ENCODE results near the gene CST6.
"Not testable (repeated sequence)": the region's sequence is repeated elsewhere in the genome, so short reads cannot be mapped to it uniquely, and the experiment has no call there.

Gene CST6

DNA sequence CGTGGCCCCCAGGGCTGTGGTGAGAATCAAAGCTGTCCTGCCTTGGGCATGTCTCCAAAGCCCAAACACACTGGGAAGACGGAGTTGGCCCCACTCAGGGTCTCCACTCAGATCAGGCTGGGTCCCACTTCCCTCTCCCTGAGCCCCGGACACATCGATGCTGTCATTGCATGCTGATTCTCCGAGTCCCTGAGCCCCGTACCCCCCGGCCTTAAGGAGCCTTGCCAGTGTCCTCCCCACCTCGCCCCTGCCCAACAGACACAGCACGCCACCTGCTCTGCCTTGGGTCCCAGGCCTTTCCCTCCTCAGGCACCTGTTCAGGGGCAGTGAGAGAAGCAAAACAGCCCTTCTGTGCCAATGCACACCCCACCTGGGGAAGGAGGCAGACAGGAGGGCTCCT, 24.5 kb upstream of the CST6 start:
- no peak for DNase-seq

DNA sequence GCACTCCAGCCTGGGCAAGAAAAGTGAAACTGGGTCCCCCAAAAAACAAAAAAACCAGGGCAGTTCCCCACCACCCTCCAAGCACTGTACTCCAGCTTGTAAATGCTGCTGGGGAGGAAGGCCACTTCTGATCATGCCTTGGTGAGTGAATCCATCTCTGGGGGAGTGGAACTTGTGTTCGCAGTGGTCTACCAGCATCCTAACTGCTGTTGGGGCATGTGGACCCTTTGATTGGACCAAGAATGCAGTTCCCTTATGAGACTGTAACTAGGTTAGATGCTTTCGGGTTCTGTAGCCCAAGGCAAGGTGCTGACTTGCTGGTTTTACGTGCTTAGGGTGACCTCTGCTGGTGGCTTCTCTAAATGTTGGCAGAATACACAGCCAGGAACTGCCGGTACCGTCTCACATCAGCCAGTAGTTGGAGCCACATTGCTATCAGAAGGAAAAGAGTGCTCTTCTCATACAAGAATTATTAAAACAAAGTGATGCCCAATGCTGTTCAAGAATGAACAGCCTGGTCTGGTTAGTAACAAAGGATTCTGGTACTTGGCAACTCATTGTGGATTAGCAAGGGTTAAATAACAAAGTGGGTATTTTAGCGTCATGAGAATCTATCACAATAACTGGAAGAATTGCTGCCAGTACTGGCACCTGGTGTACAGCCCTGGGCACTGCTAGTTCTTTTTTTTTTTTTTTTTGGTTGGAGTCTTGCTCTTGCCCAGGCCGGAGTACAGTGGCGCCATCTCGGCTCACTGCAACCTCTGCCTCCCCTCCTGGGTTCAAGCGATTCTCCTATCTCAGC, 22.8 kb upstream of the CST6 start:
- peak; percentile 92 for DNase-seq

DNA sequence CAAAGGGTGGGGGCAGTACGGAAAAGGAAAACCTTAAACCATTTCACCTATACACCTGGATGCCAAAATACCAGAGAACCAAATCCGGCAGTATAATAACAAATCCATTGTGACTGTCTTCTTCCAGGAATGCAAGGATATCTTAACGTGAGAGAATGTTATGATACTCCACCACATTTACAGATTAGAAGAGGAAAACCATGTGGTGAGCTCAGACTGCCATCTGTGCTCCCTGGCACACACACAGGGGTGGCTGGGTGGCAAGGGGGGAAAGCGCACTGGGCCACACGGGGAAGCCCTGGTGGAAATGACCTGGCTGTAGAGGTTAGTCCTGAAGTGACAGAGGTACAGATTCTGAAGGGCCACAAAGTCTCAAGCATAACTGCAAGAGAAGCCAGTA, 19.8 kb upstream of the CST6 start:
- DNase-seq, result no peak

DNA sequence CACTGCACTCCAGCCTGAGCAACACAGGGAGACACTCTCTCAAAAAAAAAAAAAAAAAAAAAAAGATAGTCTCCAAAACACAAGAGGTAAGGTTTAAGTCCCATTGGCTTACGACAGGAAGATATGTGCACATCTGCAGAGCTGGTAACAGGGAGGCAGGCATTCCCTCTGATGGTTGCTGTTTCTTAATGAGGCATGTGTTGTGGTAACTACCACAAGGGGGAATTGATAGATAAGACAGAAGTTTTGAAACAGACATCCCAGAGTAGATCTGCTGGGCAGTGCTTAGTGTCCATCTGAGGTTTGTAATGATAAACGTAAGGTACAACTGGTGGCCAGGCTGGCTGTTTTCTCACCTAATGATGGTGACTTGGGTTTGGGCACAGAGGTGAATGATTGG, 14.5 kb upstream of the CST6 start:
- DNase-seq, result no peak

DNA sequence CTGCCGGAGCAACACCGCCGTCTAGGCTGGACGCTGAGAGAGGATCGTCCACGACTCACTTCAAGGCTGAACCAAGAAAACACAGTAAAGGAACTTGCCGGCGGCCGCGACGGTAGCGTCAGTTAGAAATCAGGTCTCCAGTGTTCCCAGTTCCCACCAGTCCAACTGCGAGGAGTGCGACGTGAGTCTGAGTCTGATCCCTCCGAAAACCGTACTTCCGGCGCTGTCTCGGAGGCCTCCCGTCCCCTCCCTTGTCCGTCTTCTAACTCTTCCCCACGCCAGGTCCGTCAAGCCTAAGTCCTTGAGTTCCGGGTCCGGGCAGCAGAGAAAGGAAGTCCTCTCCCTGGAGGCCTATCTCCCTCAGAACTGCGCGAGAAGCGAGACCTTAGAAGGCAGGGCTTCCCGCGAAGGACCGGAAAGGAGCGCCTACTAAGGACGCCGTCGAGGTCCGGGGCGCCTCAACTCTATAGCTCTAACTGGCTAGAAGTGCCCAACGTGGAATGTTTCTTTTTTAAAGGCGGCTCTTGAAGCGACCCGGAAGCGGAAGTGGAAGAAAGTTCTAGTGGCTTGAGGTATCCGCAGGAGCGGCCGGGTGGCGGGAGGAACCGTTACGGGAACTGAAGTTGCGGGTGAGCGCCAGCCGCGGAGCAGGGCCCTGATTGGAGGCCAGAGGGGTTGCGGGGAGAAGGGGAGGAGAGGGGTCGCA, 9.7 kb upstream of the CST6 start, which contains the start of the genes BANF1 and EIF1AD:
BANF1 (plus strand) TSS at position 562 of the 706 bp plus-strand sequence. CDS start 748 bp downstream, outside the sequence.
EIF1AD (minus strand) TSS at position 216 of the 706 bp plus-strand sequence. CDS start 1,768 bp downstream, outside the sequence.
- peak; percentile 98 for DNase-seq

DNA sequence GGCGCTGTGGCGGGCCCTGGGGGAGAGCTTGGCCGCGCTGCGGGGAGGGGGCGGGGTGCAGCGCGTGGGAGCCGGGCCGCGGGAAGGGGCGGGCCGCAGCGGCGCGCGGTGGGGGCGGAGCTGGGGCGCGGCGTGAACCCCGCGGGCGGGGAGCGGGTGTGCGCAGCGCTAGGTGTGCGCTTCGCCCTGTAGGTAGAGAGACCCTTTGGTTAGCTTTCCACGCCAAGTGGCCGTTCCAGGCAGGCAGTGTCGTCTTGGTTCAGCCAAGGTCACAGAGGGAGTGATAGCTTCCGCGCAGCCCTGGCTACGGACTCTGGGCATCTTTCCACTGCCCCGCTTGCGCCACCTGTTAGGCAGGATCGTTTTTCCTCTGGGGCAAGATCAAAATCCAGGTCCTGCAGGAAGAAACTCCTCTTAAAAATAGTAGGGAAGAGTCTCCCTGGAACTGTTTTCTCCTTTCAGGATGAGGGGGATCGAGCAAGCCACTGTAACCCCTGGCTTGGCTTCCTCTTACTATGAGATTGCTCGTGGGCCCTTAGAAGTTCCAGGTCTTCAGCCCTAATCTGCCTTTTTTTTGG, 9.1 kb upstream of the CST6 start:
- no peak for DNase-seq

DNA sequence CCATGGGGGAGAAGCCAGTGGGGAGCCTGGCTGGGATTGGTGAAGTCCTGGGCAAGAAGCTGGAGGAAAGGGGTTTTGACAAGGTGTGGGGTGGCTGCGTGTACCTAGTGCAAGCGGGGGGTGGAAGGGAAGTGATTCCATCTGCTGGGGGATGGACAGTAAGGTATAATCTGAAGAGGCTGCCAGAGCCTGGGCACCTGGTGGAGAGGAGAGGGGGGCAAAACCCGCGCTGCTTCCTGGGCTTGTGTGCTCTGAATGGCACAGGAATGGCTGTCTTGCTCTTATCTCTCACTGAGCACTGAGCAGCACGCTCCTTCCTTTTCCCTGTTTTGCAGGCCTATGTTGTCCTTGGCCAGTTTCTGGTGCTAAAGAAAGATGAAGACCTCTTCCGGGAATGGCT, 8.5 kb upstream of the CST6 start:
- no peak for DNase-seq

DNA sequence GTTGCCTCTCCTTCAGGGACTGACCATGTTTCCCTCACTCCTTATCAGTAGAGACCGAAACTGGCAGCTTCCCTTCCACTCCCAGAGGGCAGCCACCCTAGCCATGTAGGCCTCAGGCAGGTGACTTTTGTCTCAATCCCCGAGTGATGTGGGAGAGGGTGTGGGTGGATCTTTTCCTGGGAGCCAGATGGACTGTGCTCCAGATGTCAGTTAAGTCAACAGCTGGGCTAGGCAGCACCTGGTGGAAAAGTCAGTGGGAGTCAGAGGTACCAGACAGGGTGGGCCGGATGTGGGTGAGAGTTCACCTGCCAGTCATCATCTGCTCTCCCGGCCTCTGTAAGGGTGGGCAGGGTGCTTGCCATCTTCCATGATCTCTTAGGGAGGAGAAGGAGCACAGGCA, 7.6 kb upstream of the CST6 start:
- no peak for DNase-seq

DNA sequence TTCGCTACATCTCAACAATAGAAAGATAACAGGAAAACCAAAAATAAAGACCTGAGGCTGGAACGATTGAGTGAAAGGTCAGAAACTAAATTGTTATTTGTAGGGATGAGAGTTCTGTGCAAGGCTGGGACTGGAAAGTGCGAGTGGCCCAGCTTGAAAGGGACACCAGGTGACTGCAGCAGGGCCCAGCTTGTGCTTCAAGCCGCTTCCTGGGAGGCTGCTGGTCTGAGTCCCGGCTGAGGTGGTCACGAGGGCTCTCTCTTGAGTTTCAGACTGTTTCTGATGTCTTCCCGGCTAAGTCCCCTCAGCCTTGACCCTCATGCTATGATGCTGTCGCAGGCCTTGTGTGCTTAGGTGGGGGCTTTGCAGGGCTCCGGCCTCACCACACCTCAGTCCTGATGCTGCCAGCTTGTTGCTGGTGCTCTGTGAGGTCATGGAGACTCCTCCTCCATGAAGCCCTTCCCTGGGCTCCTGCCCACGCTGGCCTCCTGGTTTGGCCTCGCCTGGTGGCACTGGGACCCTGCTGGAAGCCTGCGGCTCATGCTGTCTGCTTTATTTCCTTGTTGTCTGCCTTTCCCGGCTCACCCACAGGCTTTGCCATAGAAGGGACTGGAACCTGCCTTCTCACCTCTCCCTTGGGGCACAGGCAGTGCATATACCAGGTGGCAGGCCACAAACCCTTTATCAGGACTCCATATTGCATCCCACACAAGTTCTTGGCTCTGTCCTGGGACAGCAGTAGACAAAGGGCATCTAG, 5.5 kb upstream of the CST6 start:
- no peak for DNase-seq

DNA sequence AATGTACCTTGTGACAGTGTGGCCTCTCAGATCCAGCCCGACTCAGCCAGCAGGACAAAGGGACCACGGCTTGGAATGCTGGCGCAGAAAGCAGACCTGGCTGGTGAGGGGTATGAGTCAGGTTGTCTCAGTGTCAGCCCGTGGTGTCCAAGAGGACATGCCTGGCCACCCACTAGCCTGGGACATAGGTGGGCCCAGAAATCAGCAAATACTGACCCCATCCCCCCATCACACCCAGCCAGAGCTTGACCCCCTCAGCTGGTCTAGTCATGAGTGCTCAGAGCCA, 5.0 kb upstream of the CST6 start:
- DNase-seq, result no peak

DNA sequence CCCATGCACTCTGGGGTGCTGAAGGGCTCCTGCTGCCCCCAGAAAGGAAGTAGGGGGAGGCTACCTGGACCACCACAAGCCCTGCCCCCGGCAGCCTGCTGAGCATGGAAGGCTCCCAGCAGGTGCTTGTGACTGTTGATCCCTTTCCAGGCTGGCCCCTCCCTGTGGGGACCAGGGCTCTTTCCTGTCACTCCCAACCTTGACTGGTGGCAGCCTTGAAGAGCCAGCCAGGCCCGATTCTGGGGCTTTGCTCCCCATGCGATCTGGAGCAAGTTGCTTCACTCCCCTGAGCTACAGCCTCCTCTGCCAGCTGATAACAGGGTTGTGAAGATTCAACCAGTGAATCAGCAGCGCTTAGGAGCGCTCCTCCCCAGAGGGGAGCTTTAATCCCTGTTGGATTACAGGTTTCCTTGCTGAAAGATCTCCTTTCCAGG, 4.6 kb upstream of the CST6 start:
- DNase-seq, result no peak

DNA sequence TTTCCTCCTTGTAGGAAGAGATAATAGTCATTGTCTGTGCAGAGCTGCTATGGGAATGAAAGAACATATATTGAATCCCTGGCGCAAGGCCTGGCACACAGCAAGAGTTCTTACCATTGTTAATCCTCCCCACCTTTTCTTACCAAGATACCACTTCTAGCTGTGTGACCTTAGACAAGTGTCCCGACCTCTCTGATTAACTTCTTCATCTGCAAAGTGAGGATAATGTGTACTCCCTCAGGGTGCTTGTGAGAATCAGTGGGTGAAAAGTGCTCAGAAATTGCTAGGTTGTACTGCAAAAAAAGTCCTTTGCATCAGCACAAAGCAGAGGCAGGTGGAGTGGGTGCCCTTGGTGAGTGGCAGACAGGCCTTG, 3.7 kb upstream of the CST6 start:
- no peak for DNase-seq

DNA sequence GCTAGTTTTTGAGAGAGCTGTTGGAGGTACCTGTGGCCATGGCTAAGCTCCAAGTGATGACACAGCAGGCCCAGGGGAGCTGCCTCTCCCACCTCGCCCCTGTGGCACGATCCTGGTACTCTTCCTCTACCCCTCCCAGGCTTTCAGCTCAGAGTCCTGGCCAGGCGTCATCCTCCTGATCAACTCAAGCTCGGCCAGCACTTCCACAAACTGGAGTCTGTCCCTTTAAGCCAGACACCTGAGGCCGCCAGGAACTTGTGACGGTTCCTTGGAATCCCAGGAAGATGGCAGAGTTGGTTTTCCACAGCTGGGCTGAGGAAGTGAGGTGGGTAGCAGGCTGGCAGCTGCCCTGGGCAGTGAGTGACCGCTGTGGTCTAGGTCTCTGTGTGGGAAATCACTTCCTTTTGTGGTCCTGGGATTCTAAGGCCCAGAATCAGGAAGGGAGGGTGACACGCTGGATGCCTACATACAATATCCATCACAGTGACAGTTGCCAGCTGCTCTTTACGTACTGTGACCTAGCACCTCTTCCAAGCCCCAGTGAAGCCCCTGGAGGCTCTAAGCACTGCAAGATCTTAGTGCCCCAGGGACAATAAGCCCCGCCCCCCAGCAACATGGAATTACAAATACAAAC, 3.2 kb upstream of the CST6 start:
- DNase-seq, result no peak

DNA sequence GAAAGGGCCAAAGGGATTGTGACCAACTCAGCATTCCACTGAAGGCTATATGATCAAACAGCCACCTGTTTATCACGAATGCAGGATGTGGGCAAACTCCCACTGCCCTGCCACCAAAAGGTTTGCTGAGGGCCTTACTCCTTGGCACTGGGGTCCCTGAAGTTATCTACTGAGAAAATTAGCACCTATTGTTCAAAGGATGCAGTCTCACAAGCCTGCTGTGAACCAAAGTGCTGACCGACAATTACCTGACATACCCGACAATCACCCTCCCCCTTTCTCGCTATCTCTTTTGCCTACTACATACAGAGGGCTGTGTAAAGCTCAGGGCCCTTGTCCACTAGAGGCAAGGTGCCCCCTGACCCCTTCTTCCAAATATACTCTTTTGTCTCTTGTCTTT, 1.8 kb upstream of the CST6 start:
- DNase-seq, result not testable (repeated sequence)

DNA sequence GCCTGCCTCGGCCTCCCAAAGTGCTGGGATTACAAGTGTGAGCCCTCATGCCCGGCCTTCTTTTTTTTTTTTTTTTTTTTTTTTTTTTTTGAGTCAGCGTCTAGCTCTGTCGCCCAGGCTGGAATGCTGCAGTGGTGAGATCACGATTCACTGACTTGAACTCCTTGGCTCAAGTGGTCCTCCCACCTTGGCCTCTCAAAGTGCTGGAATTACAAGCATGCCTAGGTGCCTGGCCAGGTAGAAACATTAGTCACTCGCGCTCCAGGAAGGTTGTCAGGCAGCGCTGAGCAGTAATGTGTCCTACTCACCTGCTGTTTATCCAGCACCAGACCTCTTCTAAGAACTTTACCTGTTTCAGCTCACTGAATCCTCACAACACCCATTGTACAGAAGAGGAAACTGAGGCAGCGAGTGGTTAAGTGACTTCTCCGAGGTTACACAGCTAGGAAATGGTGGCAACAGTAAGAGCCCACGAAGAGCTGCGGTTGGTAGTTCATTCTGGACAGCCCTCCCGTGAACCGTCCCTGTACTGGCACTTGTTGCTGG, 496 bp upstream of the CST6 start:
- peak; percentile 44 for DNase-seq

DNA sequence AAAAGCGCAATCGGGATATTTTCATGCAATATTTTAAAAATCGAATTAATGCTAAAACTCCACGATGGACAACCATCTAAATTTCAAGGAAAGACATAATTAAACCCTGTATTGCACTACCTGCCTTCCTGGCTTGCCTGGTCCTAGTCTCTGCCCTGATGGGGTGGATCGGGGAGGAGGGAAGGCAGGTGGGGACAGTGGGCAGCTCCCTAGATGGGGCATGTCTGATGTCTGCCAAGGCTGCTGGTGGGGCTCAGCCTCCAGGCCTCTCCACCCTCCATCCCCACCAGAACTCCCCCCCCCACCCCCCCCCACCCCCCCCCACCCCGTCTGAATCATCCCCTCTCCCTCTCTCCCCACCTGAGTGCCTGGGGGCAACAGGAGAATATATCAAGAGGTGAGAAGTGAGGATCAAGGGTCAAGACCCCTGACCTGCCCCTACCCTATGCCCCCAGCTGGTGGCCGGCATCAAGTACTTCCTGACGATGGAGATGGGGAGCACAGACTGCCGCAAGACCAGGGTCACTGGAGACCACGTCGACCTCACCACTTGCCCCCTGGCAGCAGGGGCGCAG, 650 bp downstream of the CST6 start:
- DNase-seq, result no peak

DNA sequence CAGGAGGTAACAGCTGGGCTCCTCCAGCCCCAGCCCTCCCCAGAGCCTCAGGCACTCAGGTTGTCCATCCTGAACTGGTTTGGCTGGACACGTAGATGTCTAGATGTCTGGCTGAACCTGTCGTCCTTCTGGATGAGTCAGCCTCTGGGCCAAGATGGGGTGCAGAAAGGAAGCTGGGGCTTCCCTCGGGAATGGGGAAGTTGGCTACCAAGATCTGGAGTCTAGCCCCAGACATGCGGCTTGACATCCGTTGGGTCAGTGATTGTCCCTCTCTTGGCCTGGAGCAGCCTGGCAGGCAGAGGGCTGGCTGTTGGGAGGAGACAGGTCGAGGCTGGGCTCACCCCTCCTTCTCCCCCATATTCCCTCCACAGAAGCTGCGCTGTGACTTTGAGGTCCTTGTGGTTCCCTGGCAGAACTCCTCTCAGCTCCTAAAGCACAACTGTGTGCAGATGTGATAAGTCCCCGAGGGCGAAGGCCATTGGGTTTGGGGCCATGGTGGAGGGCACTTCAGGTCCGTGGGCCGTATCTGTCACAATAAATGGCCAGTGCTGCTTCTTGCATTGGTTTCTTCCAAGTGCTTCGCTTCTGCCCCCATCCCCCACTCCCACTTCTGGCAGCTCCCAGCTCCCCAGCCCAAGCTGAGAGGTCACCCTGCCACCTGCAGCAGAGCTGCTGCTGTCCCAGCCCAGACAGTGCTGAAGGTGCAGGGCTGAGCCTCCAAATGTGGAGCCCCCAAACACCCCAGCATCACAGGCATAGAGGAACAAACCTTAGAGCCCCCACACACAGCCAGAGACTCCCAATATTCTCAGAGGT, 1.3 kb downstream of the CST6 start:
- DNase-seq, result no peak

DNA sequence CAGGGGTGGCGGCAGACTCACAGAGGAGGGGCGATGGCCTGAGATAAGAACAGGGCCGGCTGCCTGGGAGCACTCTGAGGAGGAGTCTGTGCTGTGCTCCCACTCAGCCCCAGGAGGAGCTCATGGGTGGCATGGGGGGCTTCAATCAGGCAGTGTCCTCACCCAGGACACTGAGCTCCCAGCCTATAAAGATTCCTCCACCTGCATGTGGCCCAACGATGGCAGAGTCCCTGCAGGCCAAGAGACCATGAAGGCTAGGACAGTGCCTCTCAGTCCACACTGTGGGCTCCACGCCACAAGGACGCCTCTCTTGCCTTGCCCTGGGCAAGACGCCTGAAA, 1.9 kb downstream of the CST6 start:
- DNase-seq, result no peak

DNA sequence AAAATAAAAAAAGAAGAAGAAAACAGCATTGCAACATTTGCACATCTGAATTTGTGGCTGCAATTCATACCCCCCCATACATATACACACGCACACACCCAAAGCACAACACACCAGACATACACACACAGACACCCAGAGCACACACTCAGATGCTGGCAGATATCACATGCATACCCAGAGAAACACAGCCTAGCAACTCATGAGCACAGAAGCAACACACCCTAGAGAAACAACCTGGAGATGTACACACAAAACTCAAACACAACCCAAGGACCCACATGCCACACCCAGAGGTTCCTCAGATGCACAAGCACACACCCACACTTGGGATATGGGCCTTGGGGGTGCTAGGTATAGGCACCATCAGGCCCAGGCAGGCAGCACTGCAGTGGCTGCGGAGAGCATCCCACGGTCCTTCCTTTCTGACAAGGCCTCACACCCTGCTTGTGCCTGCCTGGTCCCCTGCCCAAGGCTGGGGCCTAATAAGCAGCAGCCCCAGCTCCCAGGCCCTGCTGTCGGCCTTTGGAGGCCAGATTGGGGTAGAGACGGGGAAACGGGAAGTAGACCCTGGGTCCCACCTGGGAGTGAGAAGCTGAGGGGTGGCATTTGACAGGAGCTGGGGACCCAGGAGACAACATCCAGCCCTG, 3.1 kb downstream of the CST6 start:
- no peak for DNase-seq

DNA sequence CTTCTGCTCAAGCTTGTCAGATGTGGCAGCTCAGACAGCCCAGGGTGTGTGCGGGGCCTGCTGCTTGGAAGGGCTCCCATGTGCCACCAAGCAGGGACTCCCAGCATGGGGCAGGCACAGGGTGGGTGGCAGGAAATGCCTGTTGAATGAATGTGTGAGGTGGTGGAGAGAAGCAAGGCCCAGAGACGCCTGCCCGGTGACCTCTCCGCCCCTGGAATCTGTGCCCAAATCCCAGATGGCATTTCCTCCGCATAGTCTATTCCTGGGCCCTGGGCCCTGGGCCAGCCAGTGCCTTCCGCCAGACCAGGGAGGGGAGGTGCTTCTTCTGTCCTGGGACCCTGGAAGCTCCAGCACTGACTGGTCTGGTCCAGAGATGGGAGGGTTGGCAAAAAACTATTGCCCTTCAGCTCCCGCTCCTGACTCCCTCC, 3.7 kb downstream of the CST6 start:
- DNase-seq, result peak; percentile 49

Data from fibroblast of skin of right quadriceps (primary cell).